ENCODE results near the gene MLLT6.

The MLLT6 gene

GRCh38 chr17:38676706-38677504 lies 28.2 kb upstream of the MLLT6 start:
- peak; percentile 85 for DNase-seq

GRCh38 chr17:38677819-38678218 lies 27.3 kb upstream of the MLLT6 start:
- DNase-seq: no peak

- no peak for DNase-seq
Observed at GRCh38 chr17:38681096-38681495, 24.0 kb upstream of the MLLT6 start.

GRCh38 chr17:38685491-38685890 lies 19.6 kb upstream of the MLLT6 start:
- no peak for DNase-seq

- DNase-seq: no peak
Observed at GRCh38 chr17:38687286-38687685, 17.8 kb upstream of the MLLT6 start.

GRCh38 chr17:38690386-38690785 lies 14.7 kb upstream of the MLLT6 start:
- DNase-seq: peak; percentile 76

- DNase-seq: no peak
Observed at GRCh38 chr17:38691154-38691553, 13.9 kb upstream of the MLLT6 start.

- DNase-seq: no peak
Observed at GRCh38 chr17:38693700-38694329, 11.3 kb upstream of the MLLT6 start.

- no peak for DNase-seq
Observed at GRCh38 chr17:38697061-38697820, 7.8 kb upstream of the MLLT6 start.

GRCh38 chr17:38698760-38699159 lies 6.3 kb upstream of the MLLT6 start:
- DNase-seq: no peak

GRCh38 chr17:38701504-38702165 lies 3.4 kb upstream of the MLLT6 start:
- peak; percentile 22 for DNase-seq

- peak; percentile 89 for DNase-seq
Observed at GRCh38 chr17:38702166-38702915, 2.7 kb upstream of the MLLT6 start.

- DNase-seq: no peak
Observed at GRCh38 chr17:38702916-38703741, 1.9 kb upstream of the MLLT6 start.

GRCh38 chr17:38703742-38704605 lies 1.1 kb upstream of the MLLT6 start:
- peak; percentile 90 for DNase-seq

GRCh38 chr17:38705523-38705802 lies 390 bp downstream of the MLLT6 start:
- no peak for DNase-seq

GRCh38 chr17:38705803-38706504 lies 881 bp downstream of the MLLT6 start:
- DNase-seq: no peak

- DNase-seq: no peak
Observed at GRCh38 chr17:38706505-38707216, 1.6 kb downstream of the MLLT6 start.

GRCh38 chr17:38707678-38708351 lies 2.7 kb downstream of the MLLT6 start:
- DNase-seq: no peak
